Measurements from ENCODE around the gene ACTR5.

Gene ACTR5

DNA sequence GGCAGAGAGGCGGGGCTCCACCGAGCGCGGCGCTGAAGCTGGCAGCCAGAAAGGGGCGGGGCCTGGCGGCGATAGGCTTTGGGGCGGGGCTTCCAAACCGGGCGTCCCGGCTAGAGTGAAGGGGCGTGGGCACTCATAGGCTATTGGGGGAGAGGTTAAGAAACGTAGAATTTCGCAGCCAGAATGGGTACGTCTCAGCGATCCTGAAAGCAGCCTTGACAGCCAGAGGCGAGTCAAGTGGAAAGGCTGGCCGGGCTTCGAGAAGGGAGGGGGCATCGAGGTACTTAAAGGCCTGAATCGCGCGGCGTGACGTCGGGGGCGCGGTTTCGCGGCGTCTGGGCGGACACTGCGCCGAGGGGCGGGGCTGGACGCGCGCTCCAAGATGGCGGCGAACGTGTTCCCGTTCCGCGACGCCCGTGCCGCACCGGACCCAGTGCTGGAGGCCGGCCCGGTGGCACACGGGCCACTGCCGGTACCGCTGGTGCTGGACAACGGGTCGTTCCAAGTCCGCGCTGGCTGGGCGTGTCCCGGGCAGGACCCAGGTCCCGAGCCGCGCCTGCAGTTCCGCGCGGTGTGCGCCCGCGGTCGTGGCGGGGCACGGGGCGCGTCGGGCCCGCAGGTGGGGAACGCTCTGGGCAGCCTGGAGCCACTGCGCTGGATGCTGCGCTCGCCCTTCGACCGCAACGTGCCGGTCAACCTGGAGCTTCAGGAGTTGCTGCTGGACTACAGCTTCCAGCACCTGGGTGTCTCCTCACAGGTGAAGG, at the start of gene ACTR5:
TSS of gene ACTR5 (plus strand) at position 364 of the 764 bp plus-strand sequence. CDS start at position 383, 19 bp downstream.
- DNase-seq (ENCODE audit: low spot score), result peak; percentile 97

DNA sequence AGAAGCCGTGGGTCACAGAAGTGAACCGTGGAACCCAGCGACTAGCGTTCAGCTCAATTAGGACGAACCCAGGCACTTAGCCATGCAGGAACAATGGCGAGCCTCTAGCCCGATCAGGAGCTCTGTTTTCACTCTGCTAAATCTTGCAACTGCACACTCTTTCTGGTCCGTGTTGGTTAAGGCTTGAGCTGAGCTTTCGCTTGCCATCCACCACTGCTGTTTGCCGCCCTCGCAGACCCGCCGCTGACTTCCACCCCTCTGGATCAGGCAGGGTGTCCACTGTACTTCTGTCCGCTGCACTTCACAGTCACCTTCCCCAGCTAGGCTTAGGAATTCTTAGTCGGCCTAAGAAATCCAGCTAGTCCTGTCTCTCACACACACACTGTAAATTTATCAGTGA, 49.7 kb upstream of the ACTR5 start:
- no peak for DNase-seq (ENCODE audit: low spot score)

DNA sequence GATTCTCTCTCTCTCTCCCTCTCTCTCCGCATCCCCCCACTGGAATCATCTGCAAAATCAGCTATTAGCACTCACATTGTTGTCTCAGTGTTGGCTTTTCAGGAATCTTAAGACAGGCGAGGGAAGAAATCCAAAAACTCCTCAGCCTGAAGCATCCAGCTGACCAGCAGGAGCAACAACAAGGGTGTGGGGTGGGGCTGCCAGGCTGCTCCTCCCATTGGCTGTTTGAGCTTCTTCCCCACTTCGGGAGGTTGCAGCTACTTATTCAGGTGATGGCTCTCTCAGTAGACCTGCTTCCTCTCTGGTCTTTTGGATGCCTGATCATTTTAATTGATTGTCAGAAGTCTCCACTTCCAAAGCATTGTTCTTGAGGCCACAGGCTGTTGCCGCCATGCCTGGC, 48.1 kb upstream of the ACTR5 start:
- DNase-seq (ENCODE audit: low spot score), result no peak

DNA sequence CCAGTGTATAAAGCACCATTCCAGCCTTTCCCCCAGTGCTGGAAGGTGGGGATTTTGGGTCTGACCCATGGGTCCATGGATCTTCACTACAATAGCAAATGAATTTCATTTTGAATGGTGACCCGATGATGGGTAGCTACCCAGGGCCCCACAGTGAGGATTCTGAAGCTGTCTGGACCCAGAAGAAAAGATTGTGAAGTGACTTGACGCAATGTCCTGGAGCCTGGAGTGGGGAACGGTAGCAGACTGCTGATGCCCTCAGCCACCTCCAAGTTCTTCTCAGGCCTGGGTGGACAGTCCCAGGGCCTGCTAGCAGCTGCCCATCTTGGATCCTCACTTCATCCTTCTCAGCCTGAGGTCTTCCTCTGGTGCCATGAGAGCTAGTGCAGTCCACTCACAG, 47.3 kb upstream of the ACTR5 start:
- no peak for DNase-seq (ENCODE audit: low spot score)

DNA sequence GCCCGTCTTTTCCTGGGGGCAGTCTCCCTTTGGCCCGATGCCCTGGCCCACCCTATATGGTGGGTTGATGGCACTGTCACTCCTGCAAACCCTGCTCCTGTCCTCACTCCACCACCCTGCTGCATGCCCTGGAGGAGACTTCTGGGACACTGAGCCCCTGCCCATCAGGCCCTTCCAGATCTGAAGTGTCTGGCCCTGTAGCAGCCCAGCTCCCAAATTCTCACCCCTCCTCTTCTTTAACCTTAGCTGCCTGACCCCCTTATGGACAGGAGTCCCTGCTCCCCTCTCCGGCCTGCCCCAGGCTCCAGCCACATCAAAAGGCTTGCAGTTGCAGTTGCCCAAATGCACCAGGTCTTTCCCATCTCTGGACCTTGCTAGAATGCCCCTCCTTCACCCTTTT, 44.7 kb upstream of the ACTR5 start:
- DNase-seq (ENCODE audit: low spot score), result no peak

DNA sequence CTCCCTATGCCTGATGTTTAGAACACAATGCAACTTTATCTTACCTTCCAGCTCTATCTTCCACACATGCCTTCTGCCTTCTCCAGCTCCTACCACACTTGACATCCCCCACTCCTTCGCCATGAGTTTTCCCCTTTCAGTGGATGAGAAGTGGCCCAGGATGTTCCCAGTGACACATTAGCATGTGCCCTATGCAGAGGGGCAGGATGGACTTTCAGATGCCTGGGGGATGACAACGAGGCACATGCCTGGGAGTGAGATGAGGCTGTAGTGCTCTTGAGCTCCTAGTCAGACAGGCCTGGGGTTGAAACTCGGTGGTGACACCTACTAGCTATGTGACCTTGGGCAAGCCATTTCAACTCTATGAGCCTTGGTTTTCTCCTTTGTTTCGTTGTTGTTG, 44.1 kb upstream of the ACTR5 start:
- no peak for DNase-seq (ENCODE audit: low spot score)

DNA sequence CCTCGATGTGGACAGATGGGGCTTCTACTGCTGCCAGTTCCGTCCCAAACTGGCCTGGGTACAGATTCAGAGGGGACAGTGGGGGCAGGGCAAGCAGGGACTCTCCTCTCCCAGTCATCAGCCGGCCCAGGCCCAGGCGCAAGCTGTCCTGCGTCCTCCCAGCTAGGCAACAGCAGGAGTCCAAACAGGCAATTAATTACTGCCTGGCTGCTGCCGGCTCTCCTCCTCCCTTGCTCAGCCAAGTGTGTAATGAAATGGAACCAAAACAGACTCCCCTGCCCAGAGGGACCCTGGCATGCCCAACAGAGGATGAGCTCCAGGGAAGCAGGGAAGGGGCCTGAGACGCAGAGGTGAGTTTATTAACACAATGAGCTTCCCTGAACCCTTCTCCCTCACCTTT, 41.8 kb upstream of the ACTR5 start:
- DNase-seq (ENCODE audit: low spot score), result peak; percentile 56

DNA sequence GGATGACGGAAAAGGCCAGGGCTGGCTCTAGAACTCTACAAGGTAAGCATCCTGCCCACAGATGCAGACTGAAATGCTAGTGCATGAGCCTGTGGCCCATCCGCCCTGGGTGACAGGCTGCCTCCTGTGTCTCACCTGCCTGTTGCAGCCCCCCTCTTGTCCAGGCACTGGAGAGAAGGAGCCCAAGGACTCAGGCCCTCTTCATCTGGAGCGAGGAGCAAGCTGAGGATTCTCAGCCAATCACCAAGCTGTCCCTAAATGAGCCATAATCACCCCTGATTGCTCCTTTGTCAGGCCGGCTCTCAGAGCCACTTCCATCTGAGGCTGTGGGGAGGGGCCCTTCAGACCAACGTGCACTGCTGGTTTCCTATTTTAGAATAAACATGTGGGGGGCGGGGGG, 34.0 kb upstream of the ACTR5 start:
- DNase-seq (ENCODE audit: low spot score), result no peak

DNA sequence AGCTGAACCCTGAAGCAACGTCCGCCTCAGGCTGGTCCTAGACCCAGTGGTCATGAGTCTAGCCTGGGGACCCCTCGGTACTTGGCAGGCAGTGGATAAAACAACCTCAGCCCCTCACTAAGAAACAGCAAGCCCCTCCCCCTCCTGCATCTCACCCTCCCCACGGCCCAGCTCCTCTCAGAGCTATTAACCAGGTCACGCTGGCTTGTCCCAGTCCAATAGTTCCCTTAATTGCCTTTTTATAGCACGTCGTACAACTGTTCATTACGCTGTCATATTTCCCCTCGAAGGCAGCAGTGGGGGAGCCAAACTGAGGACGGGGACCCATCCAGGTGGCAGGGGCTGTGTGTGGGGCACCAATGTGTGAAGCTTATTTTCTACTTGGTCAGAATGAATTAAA, 32.6 kb upstream of the ACTR5 start:
- no peak for DNase-seq (ENCODE audit: low spot score)

DNA sequence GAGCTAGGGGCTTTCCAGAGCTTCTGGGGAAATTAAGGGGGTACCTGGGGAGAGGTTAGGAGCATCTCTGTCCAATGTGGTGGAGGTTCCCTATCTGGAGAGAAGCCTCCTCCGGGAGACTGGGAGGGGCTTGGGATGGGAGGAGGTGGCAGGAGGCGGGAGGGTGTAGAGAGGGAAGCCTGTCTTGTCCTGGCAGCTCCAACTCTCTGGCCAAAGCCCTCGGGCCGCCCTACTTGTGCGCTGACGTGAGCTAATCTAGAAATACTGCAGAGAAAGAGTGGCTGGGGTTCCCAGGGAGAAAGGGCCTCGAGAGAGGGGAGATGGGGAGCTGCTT, 25.6 kb upstream of the ACTR5 start:
- DNase-seq (ENCODE audit: low spot score), result peak; percentile 57

DNA sequence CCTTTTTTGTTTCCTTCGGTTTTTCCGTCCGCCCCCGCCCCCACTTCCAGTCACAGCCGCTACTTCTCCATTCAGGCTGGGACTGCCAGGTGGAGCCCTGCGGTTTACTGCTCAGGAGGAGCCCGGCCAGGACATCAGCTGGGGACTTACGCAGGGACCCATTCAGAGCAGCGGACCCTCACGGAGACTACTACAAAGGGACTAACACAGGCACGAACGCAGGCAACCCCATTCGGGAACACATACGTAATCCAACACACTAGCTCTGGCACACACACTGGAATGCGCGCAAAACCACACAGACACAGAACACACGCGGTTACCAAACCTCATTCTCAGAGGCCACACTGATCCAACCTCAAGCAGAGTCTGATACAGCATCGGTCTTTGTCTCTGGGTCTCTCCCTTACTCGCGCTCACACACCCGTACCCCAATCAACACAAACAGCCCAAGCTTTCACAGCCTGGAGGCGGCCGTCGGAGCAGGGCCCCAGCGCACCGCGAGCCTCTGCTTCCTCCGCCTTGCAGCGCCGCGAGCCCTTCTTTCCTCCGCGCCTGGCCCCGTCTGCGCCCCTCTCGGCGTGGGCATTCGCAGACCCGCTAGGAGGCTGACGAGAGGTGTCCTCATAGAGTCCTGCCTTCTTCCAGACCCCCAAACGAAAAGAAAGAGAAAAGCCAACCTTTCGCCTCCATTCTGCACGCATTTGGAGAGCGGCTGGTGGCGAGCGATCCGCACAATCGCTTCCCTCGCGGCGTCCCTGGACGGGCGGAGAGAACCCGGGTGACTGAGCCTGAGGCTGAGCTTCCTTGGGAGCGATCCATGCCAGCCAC, 25.0 kb upstream of the ACTR5 start:
- DNase-seq (ENCODE audit: low spot score), result peak; percentile 58

DNA sequence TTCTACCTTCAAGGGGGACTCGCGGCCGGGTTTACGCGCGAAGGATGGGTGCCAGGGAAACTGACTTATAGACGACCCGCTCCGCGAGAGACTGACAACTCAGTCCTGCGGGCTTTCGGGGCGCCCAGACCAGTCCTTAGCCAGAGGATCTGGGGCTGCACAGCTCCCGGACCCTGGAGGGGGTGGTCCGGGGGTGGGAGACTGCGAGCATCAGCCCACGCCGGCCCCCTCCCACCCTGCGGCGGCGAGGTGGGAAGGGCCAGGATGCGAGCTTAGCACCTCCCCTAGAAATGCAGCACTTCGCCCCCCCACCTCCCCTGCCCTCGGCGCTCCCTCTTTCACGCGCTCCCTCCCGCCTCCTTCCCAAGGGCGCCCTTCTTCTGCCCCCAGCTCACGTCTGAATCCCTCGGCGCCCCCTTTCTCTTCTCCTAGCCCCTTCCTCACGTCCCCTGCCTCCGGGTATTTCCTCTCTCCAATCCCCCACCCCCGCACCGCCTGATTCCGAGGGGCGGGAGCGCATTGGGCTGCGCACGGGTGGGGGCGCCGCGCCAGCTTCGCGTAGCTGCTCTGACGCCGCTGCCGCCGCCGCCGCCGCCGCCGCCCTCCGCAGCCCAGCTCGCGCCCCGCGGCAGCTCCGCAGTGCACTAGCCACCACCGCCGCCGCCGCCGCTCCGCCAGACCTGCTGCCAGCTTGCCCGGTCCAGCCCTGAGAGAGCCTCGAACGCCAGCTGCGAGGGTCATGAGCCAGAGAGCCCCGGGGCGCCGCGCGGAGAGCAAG, 24.2 kb upstream of the ACTR5 start, which contains the start of gene SLC32A1:
TSS of gene SLC32A1 (plus strand) at position 639 of the 778 bp plus-strand sequence. CDS start 239 bp downstream, outside the sequence.
- no peak for DNase-seq (ENCODE audit: low spot score)

DNA sequence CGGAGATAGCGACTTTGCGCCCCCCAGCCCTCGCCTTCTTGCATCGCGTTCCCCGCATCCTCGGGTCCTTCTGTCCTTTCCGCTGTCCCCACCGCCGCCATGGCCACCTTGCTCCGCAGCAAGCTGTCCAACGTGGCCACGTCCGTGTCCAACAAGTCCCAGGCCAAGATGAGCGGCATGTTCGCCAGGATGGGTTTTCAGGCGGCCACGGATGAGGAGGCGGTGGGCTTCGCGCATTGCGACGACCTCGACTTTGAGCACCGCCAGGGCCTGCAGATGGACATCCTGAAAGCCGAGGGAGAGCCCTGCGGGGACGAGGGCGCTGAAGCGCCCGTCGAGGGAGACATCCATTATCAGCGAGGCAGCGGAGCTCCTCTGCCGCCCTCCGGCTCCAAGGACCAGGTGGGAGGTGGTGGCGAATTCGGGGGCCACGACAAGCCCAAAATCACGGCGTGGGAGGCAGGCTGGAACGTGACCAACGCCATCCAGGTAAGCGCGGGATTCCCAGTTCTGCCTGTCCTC, 23.6 kb upstream of the ACTR5 start:
- peak; percentile 73 for DNase-seq (ENCODE audit: low spot score)

DNA sequence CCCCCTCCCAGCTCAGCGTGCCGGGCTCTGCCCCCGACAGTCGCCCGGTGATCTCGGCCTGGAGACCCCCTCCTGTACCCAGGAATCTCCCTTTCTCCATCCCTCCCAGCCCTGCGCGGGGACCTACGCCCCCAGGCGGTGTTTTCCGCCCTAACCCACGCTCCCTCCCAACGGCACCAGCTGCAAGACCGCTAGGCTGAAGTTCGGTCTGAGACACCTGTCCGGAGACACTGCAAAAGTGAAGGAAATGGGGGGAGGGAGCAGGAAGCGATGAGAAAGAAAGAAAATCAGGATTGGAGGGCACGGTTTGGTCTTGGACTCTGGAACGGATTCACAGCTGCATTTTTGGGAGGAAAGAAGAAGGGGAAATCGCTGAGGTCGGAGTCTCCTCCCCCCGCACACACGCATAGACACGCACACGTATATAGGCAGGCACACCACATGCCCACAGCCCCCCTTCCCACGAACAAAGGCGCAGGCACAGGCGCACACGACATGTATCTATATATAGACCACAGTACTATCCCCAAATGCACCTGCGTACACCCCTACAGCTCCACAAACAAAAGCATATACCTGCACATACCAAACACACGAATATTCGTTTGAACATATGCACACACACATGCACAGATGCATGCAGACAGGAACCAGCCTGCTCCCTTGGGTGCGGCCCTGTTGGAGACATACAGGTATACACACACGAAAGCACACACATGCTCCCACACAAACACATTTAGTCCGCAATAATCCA, 22.9 kb upstream of the ACTR5 start:
- peak; percentile 62 for DNase-seq (ENCODE audit: low spot score)

DNA sequence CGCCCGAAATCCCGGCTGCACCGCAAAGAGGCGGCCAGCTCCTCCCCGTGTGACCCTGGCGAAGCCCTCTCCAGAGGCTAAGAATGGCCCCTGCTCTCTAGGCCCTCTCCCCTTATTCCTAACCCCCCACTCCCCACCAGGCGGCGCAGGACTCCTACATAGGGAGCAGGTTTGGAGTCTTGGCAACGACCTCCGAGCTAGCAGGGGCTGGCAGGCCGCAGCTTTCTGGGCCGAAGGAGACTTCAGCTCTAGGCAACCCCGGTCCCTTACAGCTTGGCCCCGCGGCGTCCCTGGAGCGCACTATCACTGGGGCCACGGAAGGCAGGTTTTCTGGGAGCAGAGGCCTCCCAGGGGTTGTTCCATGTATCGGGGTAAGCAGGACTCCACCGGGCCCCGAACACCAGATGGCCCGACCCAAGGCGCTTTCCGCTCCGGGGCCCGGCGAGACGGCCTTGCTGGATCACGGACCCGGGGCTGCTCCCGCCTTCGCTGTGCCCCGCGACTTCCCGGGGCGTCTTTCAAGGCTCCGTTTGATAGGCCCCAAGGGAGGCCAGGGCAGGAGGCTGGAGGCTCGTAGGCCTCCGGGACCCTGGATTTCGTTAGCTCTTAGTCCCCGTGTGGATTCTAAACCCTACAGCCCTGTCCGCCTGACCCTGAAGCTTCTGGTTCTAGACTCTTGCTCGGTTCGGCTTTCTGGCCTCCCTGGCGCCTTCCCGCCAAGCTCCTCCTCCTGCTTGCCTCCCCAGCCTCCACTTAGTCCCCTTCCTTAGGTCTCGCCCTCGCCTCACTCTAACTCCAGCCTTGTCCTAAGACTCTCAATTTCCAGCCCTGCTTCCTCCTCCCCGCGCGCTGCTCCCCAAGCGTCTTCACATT, 22.1 kb upstream of the ACTR5 start:
- DNase-seq (ENCODE audit: low spot score), result peak; percentile 89

DNA sequence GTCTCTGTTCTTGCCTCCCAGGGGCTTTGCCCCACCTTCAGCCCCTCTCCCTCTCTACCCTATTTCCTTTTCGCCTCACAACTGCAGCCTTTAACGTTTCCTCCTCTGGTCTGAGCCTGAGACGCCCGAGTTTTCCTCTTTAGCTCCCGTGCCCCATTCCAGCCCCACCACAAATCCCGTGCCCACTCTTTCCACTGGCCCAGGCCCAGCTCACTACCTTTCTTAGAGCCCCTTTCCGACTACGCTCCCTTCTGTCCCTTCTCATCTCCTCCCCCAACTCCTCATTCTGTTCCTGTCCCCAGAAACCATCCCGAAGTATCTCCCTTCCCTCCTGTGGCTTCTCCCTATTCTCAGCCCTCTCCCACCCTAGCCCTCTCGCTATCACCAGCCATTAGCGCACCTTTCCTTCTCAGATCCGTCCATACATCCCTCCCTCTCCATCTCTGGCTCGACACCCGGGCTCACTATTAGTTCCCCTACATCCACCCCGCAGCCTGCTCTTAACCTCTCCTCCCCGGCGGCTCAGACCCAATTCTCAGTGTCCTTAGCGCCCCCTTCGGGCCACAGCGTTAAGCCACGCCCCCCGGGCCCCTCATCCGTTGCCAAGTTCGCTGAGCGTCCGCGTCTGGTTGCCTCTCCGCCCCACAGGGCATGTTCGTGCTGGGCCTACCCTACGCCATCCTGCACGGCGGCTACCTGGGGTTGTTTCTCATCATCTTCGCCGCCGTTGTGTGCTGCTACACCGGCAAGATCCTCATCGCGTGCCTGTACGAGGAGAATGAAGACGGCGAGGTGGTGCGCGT, 21.3 kb upstream of the ACTR5 start:
- peak; percentile 90 for DNase-seq (ENCODE audit: low spot score)

DNA sequence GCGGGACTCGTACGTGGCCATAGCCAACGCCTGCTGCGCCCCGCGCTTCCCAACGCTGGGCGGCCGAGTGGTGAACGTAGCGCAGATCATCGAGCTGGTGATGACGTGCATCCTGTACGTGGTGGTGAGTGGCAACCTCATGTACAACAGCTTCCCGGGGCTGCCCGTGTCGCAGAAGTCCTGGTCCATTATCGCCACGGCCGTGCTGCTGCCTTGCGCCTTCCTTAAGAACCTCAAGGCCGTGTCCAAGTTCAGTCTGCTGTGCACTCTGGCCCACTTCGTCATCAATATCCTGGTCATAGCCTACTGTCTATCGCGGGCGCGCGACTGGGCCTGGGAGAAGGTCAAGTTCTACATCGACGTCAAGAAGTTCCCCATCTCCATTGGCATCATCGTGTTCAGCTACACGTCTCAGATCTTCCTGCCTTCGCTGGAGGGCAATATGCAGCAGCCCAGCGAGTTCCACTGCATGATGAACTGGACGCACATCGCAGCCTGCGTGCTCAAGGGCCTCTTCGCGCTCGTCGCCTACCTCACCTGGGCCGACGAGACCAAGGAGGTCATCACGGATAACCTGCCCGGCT, 20.6 kb upstream of the ACTR5 start:
- no peak for DNase-seq (ENCODE audit: low spot score)

DNA sequence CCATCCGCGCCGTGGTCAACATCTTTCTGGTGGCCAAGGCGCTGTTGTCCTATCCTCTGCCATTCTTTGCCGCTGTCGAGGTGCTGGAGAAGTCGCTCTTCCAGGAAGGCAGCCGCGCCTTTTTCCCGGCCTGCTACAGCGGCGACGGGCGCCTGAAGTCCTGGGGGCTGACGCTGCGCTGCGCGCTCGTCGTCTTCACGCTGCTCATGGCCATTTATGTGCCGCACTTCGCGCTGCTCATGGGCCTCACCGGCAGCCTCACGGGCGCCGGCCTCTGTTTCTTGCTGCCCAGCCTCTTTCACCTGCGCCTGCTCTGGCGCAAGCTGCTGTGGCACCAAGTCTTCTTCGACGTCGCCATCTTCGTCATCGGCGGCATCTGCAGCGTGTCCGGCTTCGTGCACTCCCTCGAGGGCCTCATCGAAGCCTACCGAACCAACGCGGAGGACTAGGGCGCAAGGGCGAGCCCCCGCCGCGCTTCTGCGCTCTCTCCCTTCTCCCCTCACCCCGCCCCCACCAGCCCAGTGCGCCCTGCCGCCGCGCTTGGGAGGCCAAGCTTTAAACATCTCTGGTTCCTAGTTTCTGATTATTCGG, 20.0 kb upstream of the ACTR5 start:
- DNase-seq (ENCODE audit: low spot score), result peak; percentile 58
